ENCODE results near the gene SENP6.

DNA sequence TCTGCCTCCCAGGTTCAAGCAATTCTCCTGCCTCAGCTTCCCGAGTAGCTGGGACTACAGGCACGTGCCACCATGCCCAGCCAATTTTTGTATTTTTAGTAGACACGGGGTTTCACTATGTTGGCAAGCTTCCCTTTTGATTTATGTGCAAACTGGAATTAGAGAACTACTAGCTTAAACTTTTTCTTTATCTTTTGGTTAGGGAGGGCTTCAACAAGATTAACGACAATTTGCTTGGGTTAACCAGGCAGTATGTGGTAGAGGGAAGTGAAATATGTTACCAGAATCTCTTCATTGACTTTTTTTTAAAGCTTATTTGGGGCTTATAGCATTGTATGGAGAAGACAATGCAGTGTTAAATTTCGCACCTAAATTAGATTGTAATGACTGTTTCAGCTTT is 156.4 kb downstream of the SENP6 start:
- TF ChIP-seq SUZ12 (IDR thresholded peaks at IDR 0.05; ENCODE audit: extremely low read depth, insufficient read depth, insufficient read length) (no peak), ZNF274 (IDR thresholded peaks at IDR 0.05; ENCODE audit: low read depth, low read length) (no peak), YY1 (IDR thresholded peaks at IDR 0.05; ENCODE audit: insufficient read depth, insufficient read length) (no peak)

All from NT2/D1 (cell line).